Retinal pigment epithelial cell (primary cell): ENCODE measurements around the gene PRSS36.
"Not testable (repeated sequence)": the region's sequence is repeated elsewhere in the genome, so short reads cannot be mapped to it uniquely, and the experiment has no call there.

ENCODE experiments used
- DNase-seq: peaks from one replicate; pipeline ENCODE4 v3.0.0-alpha.2; 2010; ENCODE audit warnings: low read depth
- H3K4me3 ChIP-seq: 2 replicates; pipeline ENCODE4 v1.5.1; 2011; ENCODE audit warnings: mild to moderate bottlenecking, low read length, control low read depth, moderate library complexity
- CTCF ChIP-seq: conservative IDR thresholded peaks from 2 replicates; pipeline ENCODE4 v1.5.1; 2011; ENCODE audit warnings: low read depth, low read length, control low read depth, inconsistent platforms

The PRSS36 gene

GRCh38 chr16:31138621-31139578 is 11.0 kb downstream of the PRSS36 start:
- H3K4me3 ChIP-seq: no peak overlapping the region
- TF ChIP-seq CTCF: no peak
- DNase-seq: peak; percentile 74

GRCh38 chr16:31136822-31137499 is 12.9 kb downstream of the PRSS36 start:
- H3K4me3 ChIP-seq, DNase-seq: not testable (repeated sequence)

GRCh38 chr16:31136287-31136662 is 13.6 kb downstream of the PRSS36 start:
- no peak for TF ChIP-seq CTCF
- no peak overlapping the region for H3K4me3 ChIP-seq
- DNase-seq: no peak

GRCh38 chr16:31135535-31136286 is 14.2 kb downstream of the PRSS36 start, which contains the start of gene PRSS8:
PRSS8 (minus strand) TSS chr16:31135727; CDS start chr16:31135498, 229 bp downstream.
- no peak for TF ChIP-seq CTCF
- peak within 1 kb of the TSS; percentile 19 for H3K4me3 ChIP-seq
- no peak for DNase-seq

GRCh38 chr16:31134625-31135534 is 15.0 kb downstream of the PRSS36 start:
- no peak for TF ChIP-seq CTCF
- H3K4me3 ChIP-seq: peak overlapping the region; percentile 19
- DNase-seq: peak; percentile 28

- H3K4me3 ChIP-seq: no peak overlapping the region
- no peak for TF ChIP-seq CTCF
- DNase-seq: no peak
Observed at GRCh38 chr16:31134091-31134571, 15.7 kb downstream of the PRSS36 start.
